Stimulated activated naive CD8-positive, alpha-beta T cell treated with anti-CD3 and anti-CD28 coated beads, Interleukin-15, Interleukin-2, amounts not matched to agents 100 ng/mL and 50 ng/mL, for 24 hours (primary cell): ENCODE results near the gene ZMYND15.
"Not testable (repeated sequence)": the region's sequence is repeated elsewhere in the genome, so short reads cannot be mapped to it uniquely, and the experiment has no call there.

ENCODE experiments used
- H3K27ac Mint-ChIP-seq: one replicate; pipeline ENCODE4 v1.8.0; 2021; ENCODE audit warnings: mild to moderate bottlenecking, mixed read lengths
- H3K27me3 Mint-ChIP-seq: one replicate; pipeline ENCODE4 v1.8.0; 2021; ENCODE audit warnings: mixed read lengths
- H3K36me3 Mint-ChIP-seq: one replicate; pipeline ENCODE4 v1.8.0; 2021; ENCODE audit warnings: low read depth, mixed read lengths
- H3K4me1 Mint-ChIP-seq: one replicate; pipeline ENCODE4 v1.8.0; 2021; ENCODE audit warnings: low read depth, mixed read lengths
- H3K4me3 Mint-ChIP-seq: one replicate; pipeline ENCODE4 v1.8.0; 2021; ENCODE audit warnings: mild to moderate bottlenecking, mixed read lengths
- H3K9me3 Mint-ChIP-seq: one replicate; pipeline ENCODE4 v1.8.0; 2021; ENCODE audit warnings: mixed read lengths

The ZMYND15 gene

GRCh38 chr17:4709794-4710692, 29.6 kb upstream of the ZMYND15 start, which contains the start of gene ARRB2:
TSS of gene ARRB2 (plus strand) at chr17:4710632. CDS start at chr17:4710722, 90 bp downstream.
- H3K27me3 Mint-ChIP-seq, result no peaks in the 10 kb centered on the region

GRCh38 chr17:4710693-4711634, 28.7 kb upstream of the ZMYND15 start:
- H3K4me1 Mint-ChIP-seq, result peaks cover 65% of the 10 kb centered on the region
- H3K9me3 Mint-ChIP-seq, result no peaks in the 10 kb centered on the region
- no peaks in the 10 kb centered on the region for H3K27me3 Mint-ChIP-seq
- H3K36me3 Mint-ChIP-seq, result peaks cover 25% of the 10 kb centered on the region
- peak overlapping the region; percentile 91 for H3K27ac Mint-ChIP-seq
- peak overlapping the region; percentile 96 for H3K4me3 Mint-ChIP-seq

More at GRCh38 chr17:4709794-4710692, 29.6 kb upstream of the ZMYND15 start, which contains the start of gene ARRB2:
- peak within 1 kb of the TSS; percentile 91 for H3K27ac Mint-ChIP-seq
- H3K4me3 Mint-ChIP-seq, result peak within 1 kb of the TSS; percentile 96
- peaks cover 65% of the 10 kb centered on the region for H3K4me1 Mint-ChIP-seq
- peaks cover 17% of the 10 kb centered on the region for H3K36me3 Mint-ChIP-seq
- H3K9me3 Mint-ChIP-seq, result no peaks in the 10 kb centered on the region

GRCh38 chr17:4711661-4712181, 27.9 kb upstream of the ZMYND15 start:
- Mint-ChIP-seq H3K4me3 (peak overlapping the region; percentile 96), H3K36me3 (peaks cover 19% of the 10 kb centered on the region), H3K4me1 (peaks cover 58% of the 10 kb centered on the region), H3K27ac (peak overlapping the region; percentile 91), H3K9me3 (no peaks in the 10 kb centered on the region), H3K27me3 (no peaks in the 10 kb centered on the region)

- Mint-ChIP-seq H3K36me3 (peaks cover 26% of the 10 kb centered on the region), H3K9me3 (no peaks in the 10 kb centered on the region), H3K4me3 (peak overlapping the region; percentile 96), H3K27me3 (no peaks in the 10 kb centered on the region), H3K4me1 (peaks cover 57% of the 10 kb centered on the region), H3K27ac (peak overlapping the region; percentile 91)
These were observed 27.1 kb upstream of the ZMYND15 start for GRCh38 chr17:4712526-4712925.

- H3K9me3 Mint-ChIP-seq, H3K27me3 Mint-ChIP-seq: not testable (repeated sequence)
- peaks cover 49% of the 10 kb centered on the region for H3K4me1 Mint-ChIP-seq
- H3K36me3 Mint-ChIP-seq, result peaks cover 38% of the 10 kb centered on the region
- peak overlapping the region; percentile 88 for H3K27ac Mint-ChIP-seq
- H3K4me3 Mint-ChIP-seq, result peak overlapping the region; percentile 81
These were observed 25.1 kb upstream of the ZMYND15 start for GRCh38 chr17:4714340-4715062.

GRCh38 chr17:4715063-4715744, 24.4 kb upstream of the ZMYND15 start:
- Mint-ChIP-seq H3K36me3 (peaks cover 38% of the 10 kb centered on the region), H3K27ac (peak overlapping the region; percentile 87), H3K4me1 (peaks cover 45% of the 10 kb centered on the region), H3K4me3 (peak overlapping the region; percentile 81), H3K9me3 (no peaks in the 10 kb centered on the region), H3K27me3 (no peaks in the 10 kb centered on the region)

- no peak overlapping the region for H3K4me3 Mint-ChIP-seq
- H3K27me3 Mint-ChIP-seq, result no peaks in the 10 kb centered on the region
- peaks cover 47% of the 10 kb centered on the region for H3K36me3 Mint-ChIP-seq
- peaks cover 45% of the 10 kb centered on the region for H3K4me1 Mint-ChIP-seq
- no peaks in the 10 kb centered on the region for H3K9me3 Mint-ChIP-seq
- H3K27ac Mint-ChIP-seq, result peak overlapping the region; percentile 87
These were observed 23.6 kb upstream of the ZMYND15 start for GRCh38 chr17:4716081-4716480.

- H3K9me3 Mint-ChIP-seq, result no peaks in the 10 kb centered on the region
- H3K27ac Mint-ChIP-seq, result no peak overlapping the region
- no peak overlapping the region for H3K4me3 Mint-ChIP-seq
- H3K27me3 Mint-ChIP-seq, result no peaks in the 10 kb centered on the region
- H3K36me3 Mint-ChIP-seq, result peaks cover 46% of the 10 kb centered on the region
- H3K4me1 Mint-ChIP-seq, result peaks cover 28% of the 10 kb centered on the region
These were observed 21.8 kb upstream of the ZMYND15 start for GRCh38 chr17:4717791-4718190.

- H3K4me1 Mint-ChIP-seq, result peaks cover 24% of the 10 kb centered on the region
- no peaks in the 10 kb centered on the region for H3K27me3 Mint-ChIP-seq
- no peak overlapping the region for H3K4me3 Mint-ChIP-seq
- no peak overlapping the region for H3K27ac Mint-ChIP-seq
- H3K9me3 Mint-ChIP-seq, result no peaks in the 10 kb centered on the region
- H3K36me3 Mint-ChIP-seq, result peaks cover 46% of the 10 kb centered on the region
These were observed 21.4 kb upstream of the ZMYND15 start for GRCh38 chr17:4718276-4718675.

- H3K36me3 Mint-ChIP-seq, result peaks cover 46% of the 10 kb centered on the region
- H3K27ac Mint-ChIP-seq, result no peak overlapping the region
- no peaks in the 10 kb centered on the region for H3K27me3 Mint-ChIP-seq
- peaks cover 16% of the 10 kb centered on the region for H3K4me1 Mint-ChIP-seq
- no peaks in the 10 kb centered on the region for H3K9me3 Mint-ChIP-seq
- no peak overlapping the region for H3K4me3 Mint-ChIP-seq
These were observed 20.5 kb upstream of the ZMYND15 start for GRCh38 chr17:4719146-4719545.

GRCh38 chr17:4719684-4720221, 19.9 kb upstream of the ZMYND15 start:
- Mint-ChIP-seq H3K36me3 (peaks cover 46% of the 10 kb centered on the region), H3K27me3 (no peaks in the 10 kb centered on the region), H3K4me1 (peaks cover 13% of the 10 kb centered on the region), H3K4me3 (no peak overlapping the region), H3K27ac (no peak overlapping the region), H3K9me3 (no peaks in the 10 kb centered on the region)

GRCh38 chr17:4720787-4721186, 18.8 kb upstream of the ZMYND15 start:
- H3K9me3 Mint-ChIP-seq, result no peaks in the 10 kb centered on the region
- H3K4me3 Mint-ChIP-seq, result no peak overlapping the region
- no peak overlapping the region for H3K27ac Mint-ChIP-seq
- peaks cover 37% of the 10 kb centered on the region for H3K36me3 Mint-ChIP-seq
- peaks cover 5% of the 10 kb centered on the region for H3K4me1 Mint-ChIP-seq
- no peaks in the 10 kb centered on the region for H3K27me3 Mint-ChIP-seq

GRCh38 chr17:4721203-4722135, 18.2 kb upstream of the ZMYND15 start:
- H3K27ac Mint-ChIP-seq, result no peak overlapping the region
- no peaks in the 10 kb centered on the region for H3K9me3 Mint-ChIP-seq
- H3K27me3 Mint-ChIP-seq, result no peaks in the 10 kb centered on the region
- H3K4me3 Mint-ChIP-seq, result no peak overlapping the region
- peaks cover 35% of the 10 kb centered on the region for H3K36me3 Mint-ChIP-seq
- peaks cover 4% of the 10 kb centered on the region for H3K4me1 Mint-ChIP-seq
